ENCODE measurements around the gene METAP2. TPM values are rescaled to one million over a fixed set of nuclear protein-coding genes. Genes with fewer than 3 reads are reported as not detected.

The METAP2 gene
- total RNA-seq, 1 donor from 2014 or later, result 81.6 TPM

- no peak for TF ChIP-seq EZH2 (IDR thresholded peaks at IDR 0.05; ENCODE audit: insufficient read depth, low read length)
- no peak for TF ChIP-seq CTCF (IDR thresholded peaks at IDR 0.05; ENCODE audit: insufficient read depth, low read depth, low read length)
- Histone ChIP-seq H4K20me1 (ENCODE audit: insufficient read depth, low read length) (no peaks in the 10 kb centered on the region), H3K27ac (ENCODE audit: low read depth, low read length) (no peak overlapping the region), H3K36me3 (ENCODE audit: insufficient read depth, low read length) (peaks cover 23% of the 10 kb centered on the region), H3K79me2 (ENCODE audit: insufficient read depth, low read length) (no peaks in the 10 kb centered on the region), H3K4me2 (ENCODE audit: low read length) (no peak overlapping the region), H2AFZ (ENCODE audit: low read depth, low read length) (no peak overlapping the region), H3K9me3 (ENCODE audit: insufficient read depth, low read depth, low read length) (no peaks in the 10 kb centered on the region), H3K4me3 (ENCODE audit: insufficient read depth, low read depth, low read length) (no peak overlapping the region), H3K9ac (ENCODE audit: low read length) (no peak overlapping the region), H3K4me1 (ENCODE audit: insufficient read depth, low read length) (no peaks in the 10 kb centered on the region), H3K27me3 (ENCODE audit: insufficient read depth, low read length) (no peaks in the 10 kb centered on the region)
- peak; percentile 30 for DNase-seq (ENCODE audit: low read depth)
- Mint-ChIP-seq H3K4me3 (ENCODE audit: unreplicated experiment) (no peak overlapping the region), H3K4me1 (ENCODE audit: low read depth, unreplicated experiment) (peaks cover 1% of the 10 kb centered on the region), H3K9me3 (ENCODE audit: unreplicated experiment) (no peaks in the 10 kb centered on the region), H3K27ac (ENCODE audit: unreplicated experiment) (no peak overlapping the region), H3K27me3 (ENCODE audit: low read depth, unreplicated experiment) (no peaks in the 10 kb centered on the region), H3K36me3 (ENCODE audit: low read depth, unreplicated experiment) (peaks cover 7% of the 10 kb centered on the region)
- no peak for FAIRE-seq
Measured at GRCh38 chr12:95516757-95517156, 42.8 kb downstream of the METAP2 start.

- Histone ChIP-seq H3K27me3 (ENCODE audit: insufficient read depth, low read length) (no peaks in the 10 kb centered on the region), H3K4me3 (ENCODE audit: insufficient read depth, low read depth, low read length) (no peak overlapping the region), H3K4me1 (ENCODE audit: insufficient read depth, low read length) (no peaks in the 10 kb centered on the region), H3K79me2 (ENCODE audit: insufficient read depth, low read length) (no peaks in the 10 kb centered on the region), H3K27ac (ENCODE audit: low read depth, low read length) (no peak overlapping the region), H3K9me3 (ENCODE audit: insufficient read depth, low read depth, low read length) (no peaks in the 10 kb centered on the region), H3K9ac (ENCODE audit: low read length) (no peak overlapping the region), H3K4me2 (ENCODE audit: low read length) (no peak overlapping the region), H3K36me3 (ENCODE audit: insufficient read depth, low read length) (peaks cover 18% of the 10 kb centered on the region), H4K20me1 (ENCODE audit: insufficient read depth, low read length) (no peaks in the 10 kb centered on the region), H2AFZ (ENCODE audit: low read depth, low read length) (no peak overlapping the region)
- FAIRE-seq, result no peak
- Mint-ChIP-seq H3K4me3 (ENCODE audit: unreplicated experiment) (no peak overlapping the region), H3K27me3 (ENCODE audit: low read depth, unreplicated experiment) (no peaks in the 10 kb centered on the region), H3K4me1 (ENCODE audit: low read depth, unreplicated experiment) (peaks cover 1% of the 10 kb centered on the region), H3K27ac (ENCODE audit: unreplicated experiment) (no peak overlapping the region), H3K9me3 (ENCODE audit: unreplicated experiment) (no peaks in the 10 kb centered on the region), H3K36me3 (ENCODE audit: low read depth, unreplicated experiment) (peaks cover 4% of the 10 kb centered on the region)
- DNase-seq (ENCODE audit: low read depth), result no peak
- TF ChIP-seq EZH2 (IDR thresholded peaks at IDR 0.05; ENCODE audit: insufficient read depth, low read length) (no peak), CTCF (IDR thresholded peaks at IDR 0.05; ENCODE audit: insufficient read depth, low read depth, low read length) (no peak)
Measured at GRCh38 chr12:95517246-95517645, 43.3 kb downstream of the METAP2 start.

- Histone ChIP-seq H3K36me3 (ENCODE audit: insufficient read depth, low read length) (peaks cover 2% of the 10 kb centered on the region), H3K27ac (ENCODE audit: low read depth, low read length) (no peak overlapping the region), H3K4me2 (ENCODE audit: low read length) (no peak overlapping the region), H3K9ac (ENCODE audit: low read length) (no peak overlapping the region), H3K9me3 (ENCODE audit: insufficient read depth, low read depth, low read length) (no peaks in the 10 kb centered on the region), H3K4me3 (ENCODE audit: insufficient read depth, low read depth, low read length) (no peak overlapping the region), H2AFZ (ENCODE audit: low read depth, low read length) (no peak overlapping the region), H3K79me2 (ENCODE audit: insufficient read depth, low read length) (no peaks in the 10 kb centered on the region), H3K27me3 (ENCODE audit: insufficient read depth, low read length) (no peaks in the 10 kb centered on the region), H3K4me1 (ENCODE audit: insufficient read depth, low read length) (no peaks in the 10 kb centered on the region), H4K20me1 (ENCODE audit: insufficient read depth, low read length) (no peaks in the 10 kb centered on the region)
- Mint-ChIP-seq H3K4me3 (ENCODE audit: unreplicated experiment) (no peak overlapping the region), H3K4me1 (ENCODE audit: low read depth, unreplicated experiment) (peaks cover 1% of the 10 kb centered on the region), H3K9me3 (ENCODE audit: unreplicated experiment) (no peaks in the 10 kb centered on the region), H3K27me3 (ENCODE audit: low read depth, unreplicated experiment) (no peaks in the 10 kb centered on the region), H3K36me3 (ENCODE audit: low read depth, unreplicated experiment) (peaks cover 2% of the 10 kb centered on the region), H3K27ac (ENCODE audit: unreplicated experiment) (no peak overlapping the region)
- DNase-seq (ENCODE audit: low read depth), result no peak
- TF ChIP-seq EZH2 (IDR thresholded peaks at IDR 0.05; ENCODE audit: insufficient read depth, low read length) (no peak), CTCF (IDR thresholded peaks at IDR 0.05; ENCODE audit: insufficient read depth, low read depth, low read length) (no peak)
- no peak for FAIRE-seq
Measured at GRCh38 chr12:95518944-95519343, 45.0 kb downstream of the METAP2 start.

All from astrocyte (in vitro differentiated cells and primary cell).